Calu3 (cell line): ENCODE measurements around the gene ADARB1. TPM values are rescaled to one million over a fixed set of nuclear protein-coding genes. Genes with fewer than 3 reads are reported as not detected.

Experiments
- BruUV-seq: library from RNA; stranded (reverse); fragments of 400-500 nt; replicated peaks from 2 replicates; lab custom pipeline; 2021; lab: Mats Ljungman, UMichigan
- CTCF ChIA-PET: fragments of 300-600 bp; sonication (Branson Sonifier 250); formaldehyde crosslinking; loops from one replicate; lab custom pipeline; 2022; ENCODE audit warnings: antibody characterized with exemption; lab: Charles Lee
- DNase-seq: peaks from one replicate; pipeline ENCODE4 v3.0.0; 2022
- H3K27ac Mint-ChIP-seq: one replicate; pipeline ENCODE4 v1.8.0; 2022; ENCODE audit warnings: mixed read lengths; ENCODE audit not compliant: unreplicated experiment
- H3K27me3 Mint-ChIP-seq: one replicate; pipeline ENCODE4 v1.8.0; 2022; ENCODE audit warnings: mixed read lengths; ENCODE audit not compliant: unreplicated experiment
- H3K36me3 Mint-ChIP-seq: one replicate; pipeline ENCODE4 v1.8.0; 2022; ENCODE audit warnings: mild to moderate bottlenecking, moderate library complexity, mixed read lengths; ENCODE audit not compliant: insufficient read depth, unreplicated experiment
- H3K4me1 Mint-ChIP-seq: one replicate; pipeline ENCODE4 v1.8.0; 2022; ENCODE audit warnings: mild to moderate bottlenecking, low read depth, mixed read lengths; ENCODE audit not compliant: unreplicated experiment
- H3K4me3 Mint-ChIP-seq: one replicate; pipeline ENCODE4 v1.8.0; 2022; ENCODE audit warnings: mild to moderate bottlenecking, low read depth, moderate library complexity, mixed read lengths; ENCODE audit not compliant: unreplicated experiment
- H3K9me3 Mint-ChIP-seq: one replicate; pipeline ENCODE4 v1.8.0; 2022; ENCODE audit warnings: low read depth, mixed read lengths; ENCODE audit not compliant: unreplicated experiment
- intact Hi-C: fragments of 100-400 bp; cut with micrococcal nuclease; formaldehyde crosslinking; loops from one replicate; pipeline ENCODE4 v1.10.0; 2022; ENCODE audit not compliant: unreplicated experiment
- total RNA-seq: library from RNA; stranded (reverse); gene quantifications from 2 replicates; pipeline ENCODE4 v1.2.3, GENCODE V29; 2022
- TF ChIP-seq, protein P1 (sequence below): fragments of 200-600 bp; IDR thresholded peaks from one replicate; pipeline ENCODE4 v1.8.0; 2022; ENCODE audit warnings: antibody characterized with exemption; ENCODE audit not compliant: unreplicated experiment

Gene ADARB1
- total RNA-seq, 1 experiment from 2014 or later, result 2.8 TPM

DNA sequence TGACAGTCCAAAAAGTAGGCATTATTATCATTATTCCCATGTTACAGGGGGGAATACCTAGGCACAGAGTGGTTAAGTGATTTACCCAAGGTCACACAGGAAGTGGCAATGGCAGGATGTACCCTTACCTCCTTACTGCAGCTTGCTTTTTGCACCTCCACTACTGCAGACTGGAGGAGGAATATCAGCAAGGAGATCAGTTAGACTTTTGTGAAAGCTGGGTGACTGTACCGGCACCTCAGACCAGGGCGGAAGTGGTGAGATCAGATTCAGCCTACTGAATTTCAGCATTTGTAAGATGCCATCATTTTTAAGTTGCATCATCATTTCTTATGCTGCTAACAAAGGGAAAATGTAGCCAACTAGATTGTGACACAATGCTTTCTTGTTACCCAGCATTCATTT, 4.5 kb downstream of the ADARB1 start:
- H3K27ac Mint-ChIP-seq, result no peak overlapping the region
- intact Hi-C loops, result no loop called here
- no peaks in the 10 kb centered on the region for H3K9me3 Mint-ChIP-seq
- CTCF ChIA-PET, result interaction anchor here (1.6 kb wide), 1 partner anchor 58 kb away, joined by 4 read pairs; no protein-coding TSS in a partner anchor
- no peak for DNase-seq
- TF ChIP-seq, protein P1, sequence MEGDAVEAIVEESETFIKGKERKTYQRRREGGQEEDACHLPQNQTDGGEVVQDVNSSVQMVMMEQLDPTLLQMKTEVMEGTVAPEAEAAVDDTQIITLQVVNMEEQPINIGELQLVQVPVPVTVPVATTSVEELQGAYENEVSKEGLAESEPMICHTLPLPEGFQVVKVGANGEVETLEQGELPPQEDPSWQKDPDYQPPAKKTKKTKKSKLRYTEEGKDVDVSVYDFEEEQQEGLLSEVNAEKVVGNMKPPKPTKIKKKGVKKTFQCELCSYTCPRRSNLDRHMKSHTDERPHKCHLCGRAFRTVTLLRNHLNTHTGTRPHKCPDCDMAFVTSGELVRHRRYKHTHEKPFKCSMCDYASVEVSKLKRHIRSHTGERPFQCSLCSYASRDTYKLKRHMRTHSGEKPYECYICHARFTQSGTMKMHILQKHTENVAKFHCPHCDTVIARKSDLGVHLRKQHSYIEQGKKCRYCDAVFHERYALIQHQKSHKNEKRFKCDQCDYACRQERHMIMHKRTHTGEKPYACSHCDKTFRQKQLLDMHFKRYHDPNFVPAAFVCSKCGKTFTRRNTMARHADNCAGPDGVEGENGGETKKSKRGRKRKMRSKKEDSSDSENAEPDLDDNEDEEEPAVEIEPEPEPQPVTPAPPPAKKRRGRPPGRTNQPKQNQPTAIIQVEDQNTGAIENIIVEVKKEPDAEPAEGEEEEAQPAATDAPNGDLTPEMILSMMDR, result no peak
- H3K27me3 Mint-ChIP-seq, result peaks cover 40% of the 10 kb centered on the region
- H3K4me1 Mint-ChIP-seq, result no peaks in the 10 kb centered on the region
- BruUV-seq, result no TSS peak
- H3K4me3 Mint-ChIP-seq, result no peak overlapping the region
- H3K36me3 Mint-ChIP-seq, result peaks cover 1% of the 10 kb centered on the region

DNA sequence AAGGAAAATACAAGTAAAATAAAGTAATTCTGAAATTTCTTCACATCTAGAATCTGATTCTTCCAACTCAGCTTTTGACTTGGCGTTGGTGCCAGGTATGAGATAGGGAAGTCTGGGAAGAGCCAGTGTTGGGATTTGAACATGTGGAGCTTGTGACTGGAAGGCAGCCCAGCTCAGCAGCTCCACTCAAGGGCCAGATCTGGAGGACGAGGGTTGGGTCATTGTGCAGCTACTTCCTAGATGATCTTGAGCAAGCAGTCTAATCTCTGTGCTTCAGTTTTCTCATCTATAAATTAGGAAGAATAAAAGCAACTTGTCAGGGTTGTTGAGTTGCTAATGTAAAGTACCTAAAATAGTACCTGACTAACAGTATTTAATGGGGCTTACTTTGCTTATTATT, 5.0 kb downstream of the ADARB1 start:
- TF ChIP-seq, protein P1, result no peak
- no peak overlapping the region for H3K4me3 Mint-ChIP-seq
- BruUV-seq, result no TSS peak
- DNase-seq, result no peak
- intact Hi-C loops, result no loop called here
- H3K27ac Mint-ChIP-seq, result no peak overlapping the region
- CTCF ChIA-PET, result interaction anchor here (1.6 kb wide), 1 partner anchor 57 kb away, joined by 4 read pairs; no protein-coding TSS in a partner anchor
- H3K9me3 Mint-ChIP-seq, result no peaks in the 10 kb centered on the region
- H3K27me3 Mint-ChIP-seq, result peaks cover 40% of the 10 kb centered on the region
- H3K36me3 Mint-ChIP-seq, result no peaks in the 10 kb centered on the region
- no peaks in the 10 kb centered on the region for H3K4me1 Mint-ChIP-seq

DNA sequence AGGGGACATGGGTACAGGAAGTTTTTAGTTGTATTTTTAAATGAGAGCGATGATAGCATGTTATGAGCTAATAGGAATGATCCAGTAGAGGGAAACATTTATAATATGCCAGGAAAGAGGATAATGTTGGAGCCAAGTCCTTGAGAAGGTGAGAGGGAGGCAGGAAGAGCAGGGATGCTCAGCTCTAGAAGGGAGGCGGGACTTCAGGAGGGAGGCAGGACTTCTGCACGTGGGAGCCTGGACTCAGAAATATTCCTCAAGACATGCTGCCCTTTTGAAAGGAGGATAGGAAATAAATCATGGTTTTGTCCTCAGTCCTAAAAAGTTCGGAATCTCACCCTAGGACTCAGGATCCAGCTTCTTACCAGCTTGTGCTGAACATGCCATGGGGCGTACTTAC, 5.9 kb downstream of the ADARB1 start:
- H3K4me3 Mint-ChIP-seq, result no peak overlapping the region
- intact Hi-C loops, result no loop called here
- H3K4me1 Mint-ChIP-seq, result no peaks in the 10 kb centered on the region
- TF ChIP-seq, protein P1, result no peak
- no TSS peak for BruUV-seq
- peaks cover 40% of the 10 kb centered on the region for H3K27me3 Mint-ChIP-seq
- H3K36me3 Mint-ChIP-seq, result no peaks in the 10 kb centered on the region
- CTCF ChIA-PET, result no interaction called here
- no peak for DNase-seq
- no peaks in the 10 kb centered on the region for H3K9me3 Mint-ChIP-seq
- no peak overlapping the region for H3K27ac Mint-ChIP-seq

DNA sequence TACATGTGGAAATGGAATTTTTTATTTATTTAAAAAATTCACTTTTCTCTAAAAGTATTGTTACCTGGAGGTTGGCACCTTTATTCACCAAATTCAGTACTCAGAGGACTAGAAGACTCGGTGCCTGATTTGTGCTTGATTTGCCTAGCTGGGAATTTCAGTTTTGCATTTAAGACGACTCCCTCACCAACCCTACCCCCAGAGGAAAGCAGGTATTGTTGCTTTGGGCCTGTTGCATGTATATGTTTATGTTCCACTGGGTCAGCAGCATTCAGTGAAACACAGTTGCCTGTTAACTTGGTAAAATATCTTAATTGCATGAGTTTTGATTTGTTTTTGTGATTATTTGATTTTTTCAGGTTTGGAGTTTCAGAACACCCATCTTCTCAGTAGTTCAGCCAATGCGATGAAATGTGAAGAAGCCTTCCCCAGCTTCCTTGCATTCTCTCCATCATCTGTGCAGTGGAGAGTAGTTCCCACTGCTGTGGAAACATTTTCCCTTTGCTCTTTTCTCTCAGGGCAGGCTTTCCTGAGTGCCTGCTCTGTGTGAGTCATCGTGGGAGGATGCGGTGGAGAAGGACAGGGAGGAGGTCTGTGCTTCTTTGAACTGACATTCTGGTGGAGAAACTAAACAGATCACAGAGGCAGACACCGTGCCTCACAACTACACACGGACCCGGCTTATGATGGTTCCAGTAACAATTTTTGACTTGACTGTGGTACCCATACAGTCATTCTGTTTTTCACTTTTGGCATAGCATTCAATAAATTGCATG, 6.4 kb downstream of the ADARB1 start:
- CTCF ChIA-PET, result no interaction called here
- H3K36me3 Mint-ChIP-seq, result no peaks in the 10 kb centered on the region
- BruUV-seq, result no TSS peak

More for the DNA sequence above, 6.4 kb downstream of the ADARB1 start:
- no peak overlapping the region for H3K27ac Mint-ChIP-seq
- TF ChIP-seq, protein P1, result no peak
- intact Hi-C loops, result no loop called here
- DNase-seq, result no peak
- no peaks in the 10 kb centered on the region for H3K4me1 Mint-ChIP-seq
- H3K4me3 Mint-ChIP-seq, result no peak overlapping the region
- no peaks in the 10 kb centered on the region for H3K9me3 Mint-ChIP-seq
- H3K27me3 Mint-ChIP-seq, result peaks cover 37% of the 10 kb centered on the region
